A673 (cell line): Measurements from ENCODE around the gene PRKCH. TPM values are rescaled to one million over a fixed set of nuclear protein-coding genes. Genes with fewer than 3 reads are reported as not detected.

Source experiments
- BruUV-seq: library from RNA; stranded (reverse); fragments of 400-500 nt; replicated peaks from 2 replicates; lab custom pipeline; 2021; lab: Mats Ljungman, UMichigan
- CTCF ChIA-PET: fragments of 300-600 bp; sonication (Branson Sonifier 250); formaldehyde crosslinking; loops from one replicate; lab custom pipeline; 2022; ENCODE audit warnings: antibody characterized with exemption; lab: Charles Lee
- POLR2A ChIA-PET: fragments of 300-600 bp; sonication (Branson Sonifier 250); formaldehyde crosslinking; loops from one replicate; lab custom pipeline; 2022; ENCODE audit warnings: antibody characterized with exemption; ENCODE audit not compliant: low non-redundant PET; lab: Charles Lee
- DNase-seq: peaks from one replicate; pipeline ENCODE4 v3.0.0-alpha.2; 2015; ENCODE audit warnings: low spot score
- H3K27ac ChIP-seq: fragments of 200-600 bp; sonication (generic); 2 replicates; pipeline ENCODE4 v1.5.1; 2016; ENCODE audit warnings: mixed run types, low read depth, mild to moderate bottlenecking, mixed read lengths, antibody characterized with exemption, low read length; ENCODE audit not compliant: poor library complexity, severe bottlenecking
- H3K27me3 ChIP-seq: fragments of 200-600 bp; sonication (generic); replicated peaks from 2 replicates; pipeline ENCODE4 v1.6.1; 2017; ENCODE audit warnings: mixed run types, low read depth, mild to moderate bottlenecking, mixed read lengths, antibody characterized with exemption, low read length; ENCODE audit not compliant: insufficient read depth, poor library complexity
- H3K36me3 ChIP-seq: fragments of 200-600 bp; sonication (generic); 2 replicates; pipeline ENCODE4 v1.6.1; 2016; ENCODE audit warnings: mixed run types, mild to moderate bottlenecking, mixed read lengths, antibody characterized with exemption, low read length; ENCODE audit not compliant: insufficient read depth, poor library complexity, severe bottlenecking
- H3K4me1 ChIP-seq: fragments of 200-600 bp; sonication (generic); 2 replicates; pipeline ENCODE4 v1.6.1; 2017; ENCODE audit warnings: mixed run types, mild to moderate bottlenecking, mixed read lengths, antibody characterized with exemption, low read length; ENCODE audit not compliant: insufficient read depth, poor library complexity, severe bottlenecking
- H3K4me3 ChIP-seq: fragments of 200-600 bp; sonication (generic); 2 replicates; pipeline ENCODE4 v1.5.1; 2016; ENCODE audit warnings: low read depth, mixed run types, mild to moderate bottlenecking, mixed read lengths, low read length; ENCODE audit not compliant: poor library complexity, severe bottlenecking
- H3K9me3 ChIP-seq: fragments of 200-600 bp; sonication (generic); 2 replicates; pipeline ENCODE4 v1.6.1; 2016; ENCODE audit warnings: mixed run types, low read depth, mild to moderate bottlenecking, mixed read lengths, antibody characterized with exemption, low read length; ENCODE audit not compliant: poor library complexity, severe bottlenecking
- CTCF ChIP-seq: fragments of 300-800, 200-600 bp; sonication (generic); conservative IDR thresholded peaks from 2 replicates; pipeline ENCODE4 v1.5.1; 2017; ENCODE audit warnings: low read depth, mild to moderate bottlenecking, antibody characterized with exemption, low read length, moderate library complexity, mixed read lengths
- EZH2 ChIP-seq: fragments of 200-600 bp; sonication (generic); IDR thresholded peaks from 2 replicates; pipeline ENCODE4 v1.6.1; 2017; ENCODE audit warnings: borderline replicate concordance, low read depth, mild to moderate bottlenecking, mixed read lengths, antibody characterized with exemption, low read length; ENCODE audit not compliant: poor library complexity, severe bottlenecking
- intact Hi-C: fragments of 100-400 bp; cut with micrococcal nuclease; formaldehyde crosslinking; loops from one replicate; pipeline ENCODE4 v1.10.0; 2022; ENCODE audit not compliant: unreplicated experiment
- total RNA-seq: library from RNA; stranded (reverse); gene quantifications from 2 replicates; pipeline ENCODE4 v1.2.3, GENCODE V29; 2021

Gene PRKCH
- total RNA-seq, 1 experiment from 2014 or later, result 1.8 TPM

GRCh38 chr14:61439779-61440418 is 118.5 kb downstream of the PRKCH start:
- ChIA-PET POLR2A (interaction anchor here (0.5 kb wide), 1 partner anchor 8 kb away, joined by 7 read pairs; no protein-coding TSS in a partner anchor), CTCF (no interaction called here)
- Histone ChIP-seq H3K4me3 (peak overlapping the region; percentile 5), H3K36me3 (no peaks in the 10 kb centered on the region), H3K9me3 (no peaks in the 10 kb centered on the region), H3K4me1 (peaks cover 29% of the 10 kb centered on the region), H3K27ac (peak overlapping the region; percentile 65), H3K27me3 (no peaks in the 10 kb centered on the region)
- TF ChIP-seq CTCF (no peak), EZH2 (no peak)
- no peak for DNase-seq
- no TSS peak for BruUV-seq
- intact Hi-C loops, result no loop called here

GRCh38 chr14:61443481-61443880 is 122.1 kb downstream of the PRKCH start:
- no TSS peak for BruUV-seq
- Histone ChIP-seq H3K36me3 (no peaks in the 10 kb centered on the region), H3K4me3 (no peak overlapping the region), H3K27ac (no peak overlapping the region), H3K9me3 (no peaks in the 10 kb centered on the region), H3K4me1 (peaks cover 17% of the 10 kb centered on the region), H3K27me3 (peaks cover 4% of the 10 kb centered on the region)
- CTCF ChIA-PET, result no interaction called here
- TF ChIP-seq CTCF, result no peak
- POLR2A ChIA-PET, result no interaction called here
- no peak for DNase-seq
- intact Hi-C loops, result no loop called here

- POLR2A ChIA-PET, result no interaction called here
- H3K4me3 ChIP-seq, result no peak overlapping the region
- no TSS peak for BruUV-seq
Measured at GRCh38 chr14:61444215-61444768, 122.9 kb downstream of the PRKCH start.

More at GRCh38 chr14:61444215-61444768, 122.9 kb downstream of the PRKCH start:
- CTCF ChIA-PET, result no interaction called here
- H3K27me3 ChIP-seq, result peaks cover 4% of the 10 kb centered on the region
- peaks cover 9% of the 10 kb centered on the region for H3K4me1 ChIP-seq
- intact Hi-C loops, result no loop called here
- H3K36me3 ChIP-seq, result no peaks in the 10 kb centered on the region
- H3K9me3 ChIP-seq, result no peaks in the 10 kb centered on the region
- TF ChIP-seq CTCF (no peak), EZH2 (no peak)
- H3K27ac ChIP-seq, result no peak overlapping the region
- DNase-seq, result no peak
